GM23248 (cell line): Measurements from ENCODE around the gene ANKLE2. TPM values are rescaled to one million over a fixed set of nuclear protein-coding genes. Genes with fewer than 3 reads are reported as not detected.

Experiments
- DNase-seq: peaks from one replicate; pipeline ENCODE4 v3.0.0-alpha.2; 2015
- H2AFZ ChIP-seq: fragments of 200-600 bp; sonication (generic); 2 replicates; pipeline ENCODE4 v1.6.1; 2016; ENCODE audit warnings: antibody characterized with exemption
- H3F3A ChIP-seq: fragments of 200-600 bp; sonication (generic); 2 replicates; pipeline ENCODE4 v1.6.1; 2016; ENCODE audit warnings: mild to moderate bottlenecking, antibody characterized with exemption, mixed run types; ENCODE audit not compliant: insufficient read depth
- H3K27ac ChIP-seq: fragments of 200-600 bp; sonication (generic); 2 replicates; pipeline ENCODE4 v1.5.1; 2016; ENCODE audit warnings: mild to moderate bottlenecking
- H3K27me3 ChIP-seq: fragments of 200-600 bp; sonication (generic); replicated peaks from 2 replicates; pipeline ENCODE4 v1.6.1; 2016; ENCODE audit warnings: mild to moderate bottlenecking; ENCODE audit not compliant: insufficient read depth
- H3K36me3 ChIP-seq: fragments of 200-600 bp; sonication (generic); 2 replicates; pipeline ENCODE4 v1.6.1; 2016; ENCODE audit warnings: low read depth, mild to moderate bottlenecking
- H3K4me1 ChIP-seq: fragments of 200-600 bp; sonication (generic); 2 replicates; pipeline ENCODE4 v1.6.1; 2016; ENCODE audit warnings: mild to moderate bottlenecking; ENCODE audit not compliant: insufficient read depth
- H3K4me2 ChIP-seq: fragments of 200-600 bp; sonication (generic); one replicate; pipeline ENCODE4 v1.6.1; 2016; ENCODE audit warnings: mild to moderate bottlenecking; ENCODE audit not compliant: unreplicated experiment
- H3K4me3 ChIP-seq: fragments of 200-600 bp; sonication (generic); 2 replicates; pipeline ENCODE4 v1.5.1; 2016; ENCODE audit warnings: mild to moderate bottlenecking
- H3K79me2 ChIP-seq: fragments of 200-600 bp; sonication (generic); 2 replicates; pipeline ENCODE4 v1.6.1; 2016; ENCODE audit warnings: mild to moderate bottlenecking; ENCODE audit not compliant: insufficient read depth
- H3K9ac ChIP-seq: fragments of 200-600 bp; sonication (generic); 2 replicates; pipeline ENCODE4 v1.6.1; 2016; ENCODE audit warnings: mild to moderate bottlenecking
- H3K9me2 ChIP-seq: fragments of 200-600 bp; sonication (generic); 2 replicates; pipeline ENCODE4 v1.6.1; 2016; ENCODE audit warnings: mixed run types, mild to moderate bottlenecking, moderate library complexity; ENCODE audit not compliant: insufficient read depth
- H3K9me3 ChIP-seq: fragments of 200-600 bp; sonication (generic); one replicate; pipeline ENCODE4 v1.6.1; 2017; ENCODE audit warnings: low read depth
- H4K20me1 ChIP-seq: fragments of 200-600 bp; sonication (generic); 2 replicates; pipeline ENCODE4 v1.6.0; 2016; ENCODE audit not compliant: insufficient read depth
- EZH2 ChIP-seq: fragments of 200-600 bp; sonication (generic); IDR thresholded peaks from 2 replicates; pipeline ENCODE4 v1.6.1; 2018; ENCODE audit warnings: antibody characterized with exemption, mild to moderate bottlenecking; ENCODE audit not compliant: insufficient read depth, poor library complexity, severe bottlenecking
- EZH2phosphoT487 ChIP-seq: fragments of 200-600 bp; sonication (generic); IDR thresholded peaks from 2 replicates; pipeline ENCODE4 v1.6.1; 2018; ENCODE audit warnings: antibody characterized with exemption, moderate library complexity, mild to moderate bottlenecking, low read depth; ENCODE audit not compliant: insufficient read depth
- WGBS, 2 experiments: methylation state at CpG; one replicate each; pipeline ENCODE4 v1.1.6; 2015 to 2017; ENCODE audit warnings: low lambda C conversion rate in 2 of 2, low coverage in 1 of 2; ENCODE audit errors: missing lambda C conversion rate in 2 of 2; 5-methylcytosine and 5-hydroxymethylcytosine counted together
- in situ Hi-C: fragments of 300-500 bp; cut with MboI; formaldehyde crosslinking; loops from 2 replicates; pipeline ENCODE4 v1.15.0; 2020
- polyA plus RNA-seq: library from polyadenylated mRNA; unstranded; fragments of >200 nt; fragmentation: Nextera tagmentation; extraction: Ambion mirVana; gene quantifications from 2 replicates; pipeline ENCODE4 v1.2.1, GENCODE V29; 2016
- total RNA-seq: library from RNA; depleted of rRNA; stranded (reverse); fragments of >200 nt; shearing (Covaris generic); gene quantifications from 2 replicates; pipeline ENCODE4 v1.2.3, GENCODE V29; 2014

ANKLE2 gene
- total and polyA plus RNA-seq, 2 experiments from 2014 or later = 49.4 to 69.6 TPM

- Histone ChIP-seq H3K9ac (no peak overlapping the region), H3F3A (0 out of 2 replicates have a peak, but pooled peaks cover 9% of the 10 kb centered on the region), H4K20me1 (no peaks in the 10 kb centered on the region), H3K4me2 (no peak overlapping the region), H3K4me1 (no peaks in the 10 kb centered on the region), H3K79me2 (peaks cover 82% of the 10 kb centered on the region), H3K27ac (no peak overlapping the region), H3K36me3 (peaks cover 43% of the 10 kb centered on the region), H2AFZ (no peak overlapping the region), H3K27me3 (no peaks in the 10 kb centered on the region), H3K9me2 (no peaks in the 10 kb centered on the region), H3K9me3 (no peaks in the 10 kb centered on the region), H3K4me3 (no peak overlapping the region)
- in situ Hi-C loops = no loop called here
- 90 to 92% methylated on average over 26 to 29 of the region's 29 CpGs for WGBS, 2 experiments
- no peak for TF ChIP-seq EZH2phosphoT487
- no peak for TF ChIP-seq EZH2
- peak; percentile 44 for DNase-seq
Measured at GRCh38 chr12:132788375-132789098, 26.9 kb upstream of the ANKLE2 start.

- in situ Hi-C loops = no loop called here
- Histone ChIP-seq H3K9me2 (no peaks in the 10 kb centered on the region), H3K4me3 (no peak overlapping the region), H3K27me3 (no peaks in the 10 kb centered on the region), H3K4me2 (no peak overlapping the region), H3K27ac (no peak overlapping the region), H4K20me1 (no peaks in the 10 kb centered on the region), H2AFZ (no peak overlapping the region), H3K9ac (no peak overlapping the region), H3K36me3 (peaks cover 43% of the 10 kb centered on the region), H3K4me1 (no peaks in the 10 kb centered on the region), H3K9me3 (no peaks in the 10 kb centered on the region), H3F3A (0 out of 2 replicates have a peak, but pooled peaks cover 9% of the 10 kb centered on the region), H3K79me2 (peaks cover 87% of the 10 kb centered on the region)
- peak; percentile 26 for DNase-seq
- WGBS, 2 experiments = 97 to 98% methylated on average over 10 to 15 of the region's 15 CpGs
- TF ChIP-seq EZH2phosphoT487 = no peak
- no peak for TF ChIP-seq EZH2
Measured at GRCh38 chr12:132787877-132788276, 26.2 kb upstream of the ANKLE2 start.

- H3K79me2 ChIP-seq = peaks cover 90% of the 10 kb centered on the region
- TF ChIP-seq EZH2 (no peak), EZH2phosphoT487 (no peak)
- no peak overlapping the region for H3K27ac ChIP-seq
- no peak overlapping the region for H3K9ac ChIP-seq
- in situ Hi-C loops = no loop called here
- 95 to 98% methylated on average over 21 of the region's 21 CpGs for WGBS, 2 experiments
- H3K36me3 ChIP-seq = peaks cover 42% of the 10 kb centered on the region
- H3K4me1 ChIP-seq = no peaks in the 10 kb centered on the region
- no peaks in the 10 kb centered on the region for H3K27me3 ChIP-seq
- H2AFZ ChIP-seq = no peak overlapping the region
- no peak for DNase-seq
- H3F3A ChIP-seq = 0 out of 2 replicates have a peak, but pooled peaks cover 9% of the 10 kb centered on the region
- no peaks in the 10 kb centered on the region for H3K9me2 ChIP-seq
- no peaks in the 10 kb centered on the region for H4K20me1 ChIP-seq
- no peaks in the 10 kb centered on the region for H3K9me3 ChIP-seq
- no peak overlapping the region for H3K4me3 ChIP-seq
- no peak overlapping the region for H3K4me2 ChIP-seq
Measured at GRCh38 chr12:132786192-132786591, 24.6 kb upstream of the ANKLE2 start.

- Histone ChIP-seq H3K9me3 (no peaks in the 10 kb centered on the region), H3K36me3 (peaks cover 39% of the 10 kb centered on the region), H3K9ac (no peak overlapping the region), H2AFZ (no peak overlapping the region), H3K79me2 (peaks cover 74% of the 10 kb centered on the region), H3K4me3 (no peak overlapping the region), H3F3A (0 out of 2 replicates have a peak, but pooled peaks cover 5% of the 10 kb centered on the region), H3K27ac (no peak overlapping the region), H3K9me2 (no peaks in the 10 kb centered on the region), H3K4me2 (no peak overlapping the region), H3K27me3 (no peaks in the 10 kb centered on the region), H4K20me1 (no peaks in the 10 kb centered on the region), H3K4me1 (no peaks in the 10 kb centered on the region)
- no peak for DNase-seq
- TF ChIP-seq EZH2phosphoT487 (no peak), EZH2 (no peak)
- in situ Hi-C loops = no loop called here
- 67 to 70% methylated on average over 9 of the region's 9 CpGs for WGBS, 2 experiments
Measured at GRCh38 chr12:132784580-132784979, 22.9 kb upstream of the ANKLE2 start.
